HL-60 (cell line): ENCODE measurements around the gene ARHGAP10.

Source experiments
- CTCF ChIP-seq: IDR thresholded peaks from one replicate; pipeline ENCODE4 v1.5.1; 2011; ENCODE audit warnings: low read length, control low read depth, inconsistent platforms; ENCODE audit not compliant: insufficient read depth
- POLR2AphosphoS5 ChIP-seq: IDR thresholded peaks from 2 replicates; pipeline ENCODE4 v1.6.1; 2012; ENCODE audit warnings: low read depth

- no peak for TF ChIP-seq CTCF
- TF ChIP-seq POLR2AphosphoS5: peak; percentile 97
Observed at GRCh38 chr4:147683717-147684700, 47.9 kb upstream of the ARHGAP10 start, which contains the start of gene PRMT9.
